Mucosa of descending colon (tissue), 3 donors: ENCODE data around the gene NACAD. TPM values are rescaled to one million over a fixed set of nuclear protein-coding genes. Genes with fewer than 3 reads are reported as not detected.

ENCODE experiments used
- ATAC-seq: fragments of 200-7000 bp; cut with Tn5 transposase; one replicate; pipeline ENCODE4 v1.9.1; 2020; ENCODE audit warnings: mild to moderate bottlenecking, moderate library complexity
- DNase-seq, 3 donors: peaks; one replicate each; pipeline ENCODE4 v3.0.0-alpha.2; 2020
- H3K36me3 ChIP-seq: fragments of 200-600 bp; one replicate; pipeline ENCODE4 v1.8.0; 2021; ENCODE audit warnings: low read depth, mild to moderate bottlenecking
- H3K4me1 ChIP-seq: fragments of 200-600 bp; one replicate; pipeline ENCODE4 v1.8.0; 2021; ENCODE audit warnings: low read depth, mild to moderate bottlenecking
- H3K4me3 ChIP-seq: fragments of 200-600 bp; one replicate; pipeline ENCODE4 v1.8.0; 2021; ENCODE audit warnings: mild to moderate bottlenecking
- H3K9me3 ChIP-seq: fragments of 200-600 bp; one replicate; pipeline ENCODE4 v1.8.0; 2021; ENCODE audit warnings: mild to moderate bottlenecking
- intact Hi-C, 2 donors: fragments of 100-400 bp; cut with DNase I in 1 of 2; cut with micrococcal nuclease in 1 of 2; formaldehyde crosslinking; loops; one replicate each; pipeline versions ENCODE4 v1.11.0 to v1.11.1; 2022; cut with DNase I, micrococcal nuclease
- total RNA-seq, 3 donors: library from RNA; stranded (reverse); fragmentation: NEBNext Ultra II Directional in 2 of 3; extraction: Animal tissue kit (Norgen Biotek cat#: 25700) in 2 of 3; gene quantifications; one replicate each; pipeline versions ENCODE4 v1.2.1 to v1.2.4, GENCODE V29; 2021 to 2023
- TF ChIP-seq, protein P1 (sequence below): fragments of 200-600 bp; IDR thresholded peaks from one replicate; pipeline ENCODE4 v1.8.0; 2022; ENCODE audit warnings: antibody characterized with exemption, mild to moderate bottlenecking
- donor health status: DM: no; HTN: no; CAD: no; lungs with moderate emphysema.
- donor health status: DM: no; HTN: no; CAD: no.
- donor health status: DM: no; HTN: yes; CAD: no.

The NACAD gene
- total RNA-seq, 3 donors from 2014 or later: 0.49 to 14.5 (median 1.2) TPM

DNA sequence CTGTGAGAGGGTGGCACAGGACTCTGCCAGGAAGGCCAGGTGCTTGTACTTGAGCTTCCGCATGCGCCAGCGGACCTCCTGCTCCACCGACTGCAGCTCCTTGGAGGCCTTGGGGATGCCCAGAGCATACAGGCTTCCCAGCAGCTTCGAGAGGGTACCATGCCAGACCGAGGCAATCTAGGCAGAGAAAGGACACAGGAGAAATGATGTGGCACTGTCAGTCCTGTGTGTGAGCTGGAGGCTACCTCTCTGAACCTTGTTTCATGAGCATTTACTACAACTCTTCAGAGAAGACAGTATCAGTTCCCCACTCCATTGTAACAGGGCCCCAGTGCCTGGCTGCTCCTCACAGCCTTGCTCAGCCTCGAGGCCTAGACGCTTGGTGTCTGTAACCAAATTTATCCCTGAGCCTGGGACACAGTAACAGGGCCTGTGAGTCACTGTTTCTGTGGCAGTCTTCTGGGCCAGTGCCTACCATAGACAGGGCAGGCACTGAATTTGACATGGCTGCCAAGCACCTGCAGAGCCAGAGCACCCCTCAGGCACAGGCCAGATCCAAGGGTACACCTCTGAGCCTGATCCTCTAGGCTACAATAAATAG, 16.9 kb upstream of the NACAD start:
- TF ChIP-seq, protein P1, sequence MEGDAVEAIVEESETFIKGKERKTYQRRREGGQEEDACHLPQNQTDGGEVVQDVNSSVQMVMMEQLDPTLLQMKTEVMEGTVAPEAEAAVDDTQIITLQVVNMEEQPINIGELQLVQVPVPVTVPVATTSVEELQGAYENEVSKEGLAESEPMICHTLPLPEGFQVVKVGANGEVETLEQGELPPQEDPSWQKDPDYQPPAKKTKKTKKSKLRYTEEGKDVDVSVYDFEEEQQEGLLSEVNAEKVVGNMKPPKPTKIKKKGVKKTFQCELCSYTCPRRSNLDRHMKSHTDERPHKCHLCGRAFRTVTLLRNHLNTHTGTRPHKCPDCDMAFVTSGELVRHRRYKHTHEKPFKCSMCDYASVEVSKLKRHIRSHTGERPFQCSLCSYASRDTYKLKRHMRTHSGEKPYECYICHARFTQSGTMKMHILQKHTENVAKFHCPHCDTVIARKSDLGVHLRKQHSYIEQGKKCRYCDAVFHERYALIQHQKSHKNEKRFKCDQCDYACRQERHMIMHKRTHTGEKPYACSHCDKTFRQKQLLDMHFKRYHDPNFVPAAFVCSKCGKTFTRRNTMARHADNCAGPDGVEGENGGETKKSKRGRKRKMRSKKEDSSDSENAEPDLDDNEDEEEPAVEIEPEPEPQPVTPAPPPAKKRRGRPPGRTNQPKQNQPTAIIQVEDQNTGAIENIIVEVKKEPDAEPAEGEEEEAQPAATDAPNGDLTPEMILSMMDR: no peak
- ATAC-seq: no peak
- DNase-seq: no peak
- Histone ChIP-seq H3K4me3 (no peak overlapping the region), H3K9me3 (no peaks in the 10 kb centered on the region), H3K36me3 (peaks cover 20% of the 10 kb centered on the region), H3K4me1 (peaks cover 28% of the 10 kb centered on the region)
- intact Hi-C loops: no loop called here

GRCh38 chr7:45104844-45105587, 16.2 kb upstream of the NACAD start:
- ATAC-seq (no peak), DNase-seq (no peak)
- TF ChIP-seq, protein P1: no peak
- intact Hi-C loops: no loop called here
- H3K9me3 ChIP-seq: no peaks in the 10 kb centered on the region
- peaks cover 24% of the 10 kb centered on the region for H3K36me3 ChIP-seq
- no peak overlapping the region for H3K4me3 ChIP-seq
- H3K4me1 ChIP-seq: peaks cover 21% of the 10 kb centered on the region

- H3K4me1 ChIP-seq: peaks cover 20% of the 10 kb centered on the region
- H3K9me3 ChIP-seq: no peaks in the 10 kb centered on the region
- TF ChIP-seq, protein P1: no peak
- intact Hi-C loops: no loop called here
- DNase-seq (no peak), ATAC-seq (no peak)
- H3K36me3 ChIP-seq: peaks cover 24% of the 10 kb centered on the region
- no peak overlapping the region for H3K4me3 ChIP-seq
Observed at GRCh38 chr7:45103958-45104843, 15.4 kb upstream of the NACAD start.

GRCh38 chr7:45102785-45103712, 14.3 kb upstream of the NACAD start:
- no peak overlapping the region for H3K4me3 ChIP-seq
- no peak for DNase-seq
- H3K4me1 ChIP-seq: peaks cover 9% of the 10 kb centered on the region
- intact Hi-C loops: no loop called here
- TF ChIP-seq, protein P1: no peak
- H3K36me3 ChIP-seq: peaks cover 24% of the 10 kb centered on the region
- no peaks in the 10 kb centered on the region for H3K9me3 ChIP-seq
- ATAC-seq: no peak

GRCh38 chr7:45101748-45102147, 13.0 kb upstream of the NACAD start:
- no peak for DNase-seq
- intact Hi-C loops: no loop called here
- no peaks in the 10 kb centered on the region for H3K4me1 ChIP-seq

More at GRCh38 chr7:45101748-45102147, 13.0 kb upstream of the NACAD start:
- peaks cover 24% of the 10 kb centered on the region for H3K36me3 ChIP-seq
- no peak overlapping the region for H3K4me3 ChIP-seq
- ATAC-seq: no peak
- TF ChIP-seq, protein P1: no peak
- H3K9me3 ChIP-seq: no peaks in the 10 kb centered on the region
